Gastrocnemius medialis (tissue), 4 donors: ENCODE data around the gene DOCK4. TPM values are rescaled to one million over a fixed set of nuclear protein-coding genes. Genes with fewer than 3 reads are reported as not detected.

ENCODE experiments used
- ATAC-seq, 2 donors: fragments of 150-250 bp; one replicate each; pipeline ENCODE4 v1.9.1; 2016
- DNase-seq, 2 donors: peaks; one replicate each; pipeline ENCODE4 v3.0.0-alpha.2; 2019
- H3K27ac ChIP-seq, 4 donors: fragments of 200-600 bp; sonication (generic); 1 replicate in 1 of 4; 2 replicates in 3 of 4; pipeline ENCODE4 v1.5.1; 2016 to 2018; ENCODE audit warnings: mild to moderate bottlenecking in 2 of 4, moderate library complexity in 1 of 4
- H3K27me3 ChIP-seq, 3 donors: fragments of 200-600 bp; sonication (generic) in 2 of 3; 1 replicate in 1 of 3; 2 replicates in 2 of 3; pipeline versions ENCODE4 v1.5.1 to v1.6.0; 2016 to 2019; ENCODE audit warnings: mild to moderate bottlenecking in 1 of 3, moderate library complexity in 1 of 3
- H3K36me3 ChIP-seq, 2 donors: fragments of 200-600 bp; sonication (generic) in 1 of 2; one replicate each; pipeline ENCODE4 v1.5.1; 2017 to 2018
- H3K4me1 ChIP-seq, 2 donors: fragments of 200-600 bp; sonication (generic) in 1 of 2; one replicate each; pipeline ENCODE4 v1.5.1; 2016 to 2017; ENCODE audit warnings: mild to moderate bottlenecking in 2 of 2
- H3K4me3 ChIP-seq, 4 donors: fragments of 200-600 bp; sonication (generic) in 3 of 4; 1 replicate in 1 of 4; 2 replicates in 3 of 4; pipeline ENCODE4 v1.5.1; 2016 to 2019; ENCODE audit warnings: mild to moderate bottlenecking in 2 of 4
- H3K9me3 ChIP-seq, 3 donors: fragments of 200-600 bp; sonication (generic) in 2 of 3; 1 replicate in 1 of 3; 2 replicates in 2 of 3; pipeline ENCODE4 v1.5.1; 2016 to 2019
- CTCF ChIP-seq, 5 experiments: fragments of 450-650 bp in 3 of 5; fragments of 200-600 bp in 2 of 5; sonication (generic) in 2 of 5; IDR thresholded peaks in 4 of 5; conservative IDR thresholded peaks in 1 of 5; 1 replicate in 4 of 5; 2 replicates in 1 of 5; pipeline ENCODE4 v1.5.1; 2016 to 2019; ENCODE audit warnings: antibody characterized with exemption in 5 of 5, mild to moderate bottlenecking in 3 of 5, moderate library complexity in 3 of 5
- POLR2A ChIP-seq, 2 donors: fragments of 450-650 bp; IDR thresholded peaks; one replicate each; pipeline ENCODE4 v1.6.1; 2017; ENCODE audit warnings: antibody characterized with exemption in 2 of 2, mild to moderate bottlenecking in 2 of 2, moderate library complexity in 2 of 2
- in situ Hi-C, 4 donors: fragments of 200-750 bp; cut with MboI; loops; one replicate each; pipeline versions ENCODE4 v1.15.0 to v1.8.0; 2017; ENCODE audit warnings: low sequenced_read_pairs in 4 of 4
- intact Hi-C: fragments of 100-400 bp; cut with DNase I; formaldehyde crosslinking; loops from one replicate; pipeline ENCODE4 v1.15.1; 2023; ENCODE audit warnings: low total_unique reads
- total RNA-seq, 4 donors: library from RNA; depleted of rRNA; stranded (reverse); fragments of >200 nt; gene quantifications; one replicate each; pipeline versions ENCODE4 v1.1.0 to v1.2.3, GENCODE V29; 2016

Gene DOCK4
- total RNA-seq, 4 donors from 2014 or later, result 8.7 to 12.0 (median 10.2) TPM

- H3K4me1 ChIP-seq, result no peaks in the 10 kb centered on the region
- DNase-seq (no peak), ATAC-seq (no peak)
- H3K27me3 ChIP-seq, result no peaks in the 10 kb centered on the region
- TF ChIP-seq POLR2A (IDR thresholded peaks at IDR 0.05) (no peak), CTCF (IDR thresholded peaks at IDR 0.05 in 4 of 5, conservative IDR thresholded peaks at IDR 0.05 in 1 of 5) (no peak)
- H3K36me3 ChIP-seq, result peaks cover 0 to 13% of the 10 kb centered on the region in 2 donors
- no peak overlapping the region for H3K27ac ChIP-seq
- no peak overlapping the region for H3K4me3 ChIP-seq
- no peaks in the 10 kb centered on the region for H3K9me3 ChIP-seq
- in situ Hi-C loops, result loop anchor here (10.0 to 25.0 kb wide), 4 partner anchors 639 to 746 kb away; no protein-coding TSS in a partner anchor
- intact Hi-C loops, result no loop called here
Observed at GRCh38 chr7:111765751-111766643, 440.2 kb downstream of the DOCK4 start.

- Histone ChIP-seq H3K4me3 (no peak overlapping the region), H3K36me3 (peaks cover 0 to 18% of the 10 kb centered on the region in 2 donors), H3K27me3 (no peaks in the 10 kb centered on the region), H3K4me1 (no peaks in the 10 kb centered on the region), H3K9me3 (no peaks in the 10 kb centered on the region), H3K27ac (no peak overlapping the region)
- TF ChIP-seq CTCF (IDR thresholded peaks at IDR 0.05 in 4 of 5, conservative IDR thresholded peaks at IDR 0.05 in 1 of 5), result peak in 3 of 5 experiments; percentile 11 to 41 (median 39)
- no peak for TF ChIP-seq POLR2A (IDR thresholded peaks at IDR 0.05)
- ATAC-seq, result no peak
- intact Hi-C loops, result no loop called here
- in situ Hi-C loops, result loop anchor here (10.0 to 25.0 kb wide), 4 partner anchors 641 to 749 kb away; no protein-coding TSS in a partner anchor
- no peak for DNase-seq
Observed at GRCh38 chr7:111763221-111763801, 442.9 kb downstream of the DOCK4 start.

- in situ Hi-C loops, result loop anchor here (10.0 to 25.0 kb wide), 4 partner anchors 642 to 750 kb away; no protein-coding TSS in a partner anchor
- ATAC-seq, result no peak
- H3K27me3 ChIP-seq, result no peaks in the 10 kb centered on the region
- H3K36me3 ChIP-seq, result peaks cover 0 to 21% of the 10 kb centered on the region in 2 donors
- H3K4me3 ChIP-seq, result no peak overlapping the region
- no peaks in the 10 kb centered on the region for H3K9me3 ChIP-seq
- no peak for DNase-seq
- intact Hi-C loops, result no loop called here
- H3K4me1 ChIP-seq, result no peaks in the 10 kb centered on the region
- TF ChIP-seq CTCF (IDR thresholded peaks at IDR 0.05 in 4 of 5, conservative IDR thresholded peaks at IDR 0.05 in 1 of 5) (no peak), POLR2A (IDR thresholded peaks at IDR 0.05) (no peak)
- H3K27ac ChIP-seq, result no peak overlapping the region
Observed at GRCh38 chr7:111762799-111763198, 443.4 kb downstream of the DOCK4 start.

GRCh38 chr7:111762211-111762610, 444.0 kb downstream of the DOCK4 start:
- in situ Hi-C loops, result loop anchor here (10.0 to 25.0 kb wide), 4 partner anchors 643 to 750 kb away; no protein-coding TSS in a partner anchor
- no peak overlapping the region for H3K4me3 ChIP-seq
- H3K4me1 ChIP-seq, result no peaks in the 10 kb centered on the region
- TF ChIP-seq POLR2A (IDR thresholded peaks at IDR 0.05) (no peak), CTCF (IDR thresholded peaks at IDR 0.05 in 4 of 5, conservative IDR thresholded peaks at IDR 0.05 in 1 of 5) (no peak)
- H3K27ac ChIP-seq, result no peak overlapping the region
- no peaks in the 10 kb centered on the region for H3K9me3 ChIP-seq
- no peak for ATAC-seq
- no peaks in the 10 kb centered on the region for H3K27me3 ChIP-seq
- DNase-seq, result no peak
- H3K36me3 ChIP-seq, result peaks cover 0 to 21% of the 10 kb centered on the region in 2 donors
- intact Hi-C loops, result no loop called here
